Measurements from ENCODE around the gene SLC16A5. TPM values are rescaled to one million over a fixed set of nuclear protein-coding genes. Genes with fewer than 3 reads are reported as not detected.

SLC16A5 gene
- total RNA-seq, 1 experiment from 2014 or later, result 1.2 TPM

GRCh38 chr17:75064460-75064859 is 23.3 kb upstream of the SLC16A5 start:
- H3K27ac ChIP-seq (ENCODE audit: low read length), result no peak overlapping the region
- H2AFZ ChIP-seq (ENCODE audit: low read length), result no peak overlapping the region
- H3K27me3 ChIP-seq (ENCODE audit: low read length), result no peaks in the 10 kb centered on the region
- ChIA-PET CTCF (no interaction called here), POLR2A (ENCODE audit: unreplicated experiment) (interaction anchor here (0.7 kb wide), 1 partner anchor 63 kb away, joined by 3 read pairs; no protein-coding TSS in a partner anchor)
- BruUV-seq (replicated peaks), result no TSS peak
- ATAC-seq (no peak), DNase-seq (no peak)
- no peaks in the 10 kb centered on the region for H3K9me3 ChIP-seq (ENCODE audit: low read length)
- no peaks in the 10 kb centered on the region for H3K9me2 ChIP-seq (replicated peaks; ENCODE audit: low read length)
- H3K4me1 ChIP-seq (ENCODE audit: insufficient read depth, low read length), result no peaks in the 10 kb centered on the region
- intact Hi-C loops (cut with micrococcal nuclease), result no loop called here
- no peaks in the 10 kb centered on the region for H3F3A ChIP-seq (ENCODE audit: low read length, unreplicated experiment)
- peaks cover 34% of the 10 kb centered on the region; the same call in 1 of the 2 replicates for H3K36me3 ChIP-seq (ENCODE audit: low read depth, low read length)
- H3K9ac ChIP-seq (ENCODE audit: low read length), result no peak overlapping the region
- H4K20me1 ChIP-seq (ENCODE audit: low read length), result no peaks in the 10 kb centered on the region
- no peak overlapping the region for H3K4me2 ChIP-seq (ENCODE audit: low read length)
- H3K4me3 ChIP-seq (ENCODE audit: low read length), result no peak overlapping the region
- H3K79me2 ChIP-seq (ENCODE audit: low read length), result no peaks in the 10 kb centered on the region
- TF ChIP-seq EZH2phosphoT487 (IDR thresholded peaks at IDR 0.05; ENCODE audit: borderline replicate concordance, low read length), result no peak
- no peak for TF ChIP-seq CTCF (conservative IDR thresholded peaks at IDR 0.05; ENCODE audit: low read depth, low read length)
- no peak for TF ChIP-seq EZH2 (IDR thresholded peaks at IDR 0.05; ENCODE audit: low read length, unreplicated experiment)

DNA sequence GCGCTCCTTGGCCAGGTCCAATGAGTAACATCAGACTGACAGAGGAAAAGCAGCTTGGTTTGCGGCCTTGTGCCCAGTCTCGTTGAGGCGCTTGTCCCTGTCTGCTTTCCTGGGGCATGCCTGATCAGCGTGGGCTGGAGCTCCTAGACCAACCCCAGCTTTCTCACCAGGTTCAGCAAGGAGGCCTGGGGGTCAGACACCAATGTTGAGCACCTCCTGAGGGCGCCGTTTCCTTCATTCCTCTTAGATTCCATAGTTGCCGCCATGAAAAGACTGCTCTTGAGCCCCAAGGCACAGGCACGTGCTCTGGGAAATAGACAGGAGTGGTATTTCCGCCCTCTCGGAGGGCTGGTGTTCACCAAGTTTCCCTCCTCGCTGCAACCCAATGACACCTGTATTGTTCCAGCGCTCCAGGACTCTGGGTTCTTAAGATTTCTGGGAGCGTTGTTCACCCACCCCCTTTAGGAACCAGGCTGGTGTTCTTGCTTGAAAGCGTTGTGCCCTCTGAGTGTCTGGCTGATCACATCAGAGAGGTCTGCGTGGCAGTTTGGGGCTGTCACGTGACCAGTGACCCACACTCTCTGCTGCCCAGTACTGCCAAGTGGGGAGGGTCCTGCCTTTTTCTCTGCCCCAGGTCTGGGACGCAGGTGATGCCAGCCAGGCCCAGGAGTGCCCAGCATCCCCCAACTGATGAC is 22.7 kb upstream of the SLC16A5 start:
- H3K9ac ChIP-seq (ENCODE audit: low read length), result no peak overlapping the region
- CTCF ChIA-PET, result no interaction called here

More for the DNA sequence above, 22.7 kb upstream of the SLC16A5 start:
- DNase-seq, result no peak
- Histone ChIP-seq H4K20me1 (ENCODE audit: low read length) (no peaks in the 10 kb centered on the region), H3K4me1 (ENCODE audit: insufficient read depth, low read length) (no peaks in the 10 kb centered on the region), H3K4me3 (ENCODE audit: low read length) (no peak overlapping the region), H2AFZ (ENCODE audit: low read length) (no peak overlapping the region), H3K27me3 (ENCODE audit: low read length) (no peaks in the 10 kb centered on the region), H3K27ac (ENCODE audit: low read length) (no peak overlapping the region), H3K9me3 (ENCODE audit: low read length) (no peaks in the 10 kb centered on the region), H3K4me2 (ENCODE audit: low read length) (no peak overlapping the region), H3K79me2 (ENCODE audit: low read length) (no peaks in the 10 kb centered on the region), H3K9me2 (replicated peaks; ENCODE audit: low read length) (no peaks in the 10 kb centered on the region), H3K36me3 (ENCODE audit: low read depth, low read length) (peaks cover 34% of the 10 kb centered on the region; the same call in 1 of the 2 replicates), H3F3A (ENCODE audit: low read length, unreplicated experiment) (no peaks in the 10 kb centered on the region)
- BruUV-seq (replicated peaks), result no TSS peak
- intact Hi-C loops (cut with micrococcal nuclease), result no loop called here
- ATAC-seq, result no peak
- POLR2A ChIA-PET (ENCODE audit: unreplicated experiment), result interaction anchor here (0.7 kb wide), 1 partner anchor 62 kb away, joined by 3 read pairs; no protein-coding TSS in a partner anchor
- TF ChIP-seq EZH2 (IDR thresholded peaks at IDR 0.05; ENCODE audit: low read length, unreplicated experiment), result no peak
- 0 out of 2 replicates have a peak, but pooled peaks have one; percentile 15 for TF ChIP-seq CTCF (conservative IDR thresholded peaks at IDR 0.05; ENCODE audit: low read depth, low read length)
